GM12878 (cell line): ENCODE measurements around the gene XIAP. TPM values are rescaled to one million over a fixed set of nuclear protein-coding genes. Genes with fewer than 3 reads are reported as not detected.

Source experiments
- CBFB ChIP-seq: IDR thresholded peaks from 2 replicates; pipeline ENCODE4 v1.6.1; 2016; ENCODE audit warnings: antibody characterized with exemption, low read depth
- CHD2 ChIP-seq: IDR thresholded peaks from 2 replicates; pipeline ENCODE4 v1.6.1; 2011; ENCODE audit warnings: low read depth, low read length, improper control_type of control experiment, borderline replicate concordance
- JUND ChIP-seq: IDR thresholded peaks from 2 replicates; pipeline ENCODE4 v1.6.1; 2012; ENCODE audit warnings: low read depth, mild to moderate bottlenecking, low read length, improper control_type of control experiment, moderate library complexity
- KLF5 ChIP-seq: fragments of 450-650 bp; IDR thresholded peaks from 2 replicates; pipeline ENCODE4 v1.6.1; 2014; ENCODE audit warnings: mild to moderate bottlenecking; ENCODE audit not compliant: partially characterized antibody
- MTA3 ChIP-seq: IDR thresholded peaks from 2 replicates; pipeline ENCODE4 v1.6.1; 2012; ENCODE audit warnings: low read length, inconsistent platforms, borderline replicate concordance
- MYC ChIP-seq: IDR thresholded peaks from 2 replicates; pipeline ENCODE4 v1.6.1; 2011; ENCODE audit warnings: mild to moderate bottlenecking, low read length, moderate library complexity, inconsistent platforms; ENCODE audit not compliant: insufficient read depth, insufficient replicate concordance, insufficient read length, severe bottlenecking
- NR2F1 ChIP-seq: fragments of 450-650 bp; conservative IDR thresholded peaks from 2 replicates; pipeline ENCODE4 v1.6.1; 2017; ENCODE audit warnings: mild to moderate bottlenecking
- SMAD1 ChIP-seq: fragments of 450-650 bp; IDR thresholded peaks from 2 replicates; pipeline ENCODE4 v1.6.1; 2018; ENCODE audit warnings: mild to moderate bottlenecking, low read depth; ENCODE audit not compliant: partially characterized antibody
- SPI1 ChIP-seq: IDR thresholded peaks from 2 replicates; pipeline ENCODE4 v1.6.1; 2011; ENCODE audit warnings: low read depth, mild to moderate bottlenecking, low read length, moderate library complexity, borderline replicate concordance; ENCODE audit not compliant: insufficient read depth
- SREBF1 ChIP-seq: IDR thresholded peaks from 2 replicates; pipeline ENCODE4 v1.6.1; 2012; ENCODE audit warnings: mild to moderate bottlenecking, low read length
- TBL1XR1 ChIP-seq: IDR thresholded peaks from 2 replicates; pipeline ENCODE4 v1.6.1; 2012; ENCODE audit warnings: low read depth, low read length, improper control_type of control experiment
- ZNF24 ChIP-seq: fragments of 450-650 bp; IDR thresholded peaks from 2 replicates; pipeline ENCODE4 v1.6.1; 2017; ENCODE audit warnings: antibody characterized with exemption, mild to moderate bottlenecking
- ZSCAN29 ChIP-seq: fragments of 450-650 bp; IDR thresholded peaks from 2 replicates; pipeline ENCODE4 v1.6.1; 2017; ENCODE audit warnings: mild to moderate bottlenecking, moderate library complexity
- polyA plus RNA-seq, 11 experiments: library from polyadenylated mRNA; depleted of rRNA in 4 of 11; unstranded in 6 of 11; stranded (reverse) in 5 of 11; fragments of >200 nt; fragmentation: Nextera tagmentation in 4 of 11; fragmentation: Illumina TruSeq in 1 of 11; extraction: Ambion mirVana in 4 of 11; extraction: Trizol in 1 of 11; gene quantifications; 1 replicate in 1 of 11; 2 replicates in 10 of 11; pipeline versions ENCODE4 v1.2.1 to v1.2.3, GENCODE V29; 2011 to 2016; ENCODE audit warnings: inconsistent platforms in 2 of 11, missing spikeins in 2 of 11, low read depth in 1 of 11
- total RNA-seq, 4 experiments: library from RNA; depleted of rRNA in 3 of 4; stranded (reverse); fragments of >200 nt in 3 of 4; fragmentation: Illumina TruSeq in 1 of 4; extraction: Trizol in 1 of 4; gene quantifications; 2 replicates each; pipeline versions ENCODE4 v1.2.1 to v1.2.3, GENCODE V29; 2013 to 2021
- TF ChIP-seq, protein P1 (sequence below): fragments of 450-650 bp; IDR thresholded peaks from 2 replicates; pipeline ENCODE4 v1.6.1; 2017; ENCODE audit warnings: mild to moderate bottlenecking, moderate library complexity
- TF ChIP-seq, protein P2 (sequence below): fragments of 450-650 bp; IDR thresholded peaks from 2 replicates; pipeline ENCODE4 v1.6.1; 2017; ENCODE audit warnings: borderline replicate concordance
- TF ChIP-seq, protein P3 (sequence below): fragments of 450-650 bp; IDR thresholded peaks from 2 replicates; pipeline ENCODE4 v1.6.1; 2018; ENCODE audit warnings: borderline replicate concordance, mild to moderate bottlenecking; ENCODE audit not compliant: partially characterized antibody
- TF ChIP-seq, protein P4 (sequence below): fragments of 450-650 bp; IDR thresholded peaks from 2 replicates; pipeline ENCODE4 v1.6.1; 2017; ENCODE audit warnings: mild to moderate bottlenecking
- TF ChIP-seq, protein P5 (sequence below): IDR thresholded peaks from 2 replicates; pipeline ENCODE4 v1.6.1; 2011; ENCODE audit warnings: low read depth, mild to moderate bottlenecking, low read length, moderate library complexity, borderline replicate concordance; ENCODE audit errors: extremely low read depth

Gene XIAP
- total and polyA plus RNA-seq, 10 of the 15 experiments (the other 5 are each of a cell fraction or from before 2014, with no cell fraction given), result 3.3 to 21.1 (median 14.5) TPM

DNA sequence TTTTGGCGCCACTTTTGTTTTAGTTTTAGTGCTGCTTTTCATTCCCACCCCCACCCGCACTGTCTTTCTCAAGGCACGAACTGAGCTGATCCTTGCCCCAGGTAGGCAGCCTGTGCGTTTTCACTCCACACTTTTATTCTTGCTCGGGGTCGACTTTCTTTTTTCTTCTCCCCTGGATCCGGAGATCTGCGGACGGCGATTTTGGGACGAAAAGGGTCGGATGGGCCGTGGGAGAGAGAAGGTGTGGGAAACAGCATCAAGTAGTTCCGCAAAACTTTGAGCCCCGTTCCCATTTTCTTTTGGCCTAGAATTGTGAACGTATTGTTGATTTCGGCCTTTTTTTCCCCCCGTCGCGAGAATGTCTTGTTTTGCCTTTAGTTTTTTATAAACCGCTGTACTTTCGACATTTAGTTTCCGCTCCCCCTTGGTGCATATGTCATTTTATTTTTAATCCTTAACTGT is 102.2 kb downstream of the XIAP start (continued):
- TF ChIP-seq, protein P1, sequence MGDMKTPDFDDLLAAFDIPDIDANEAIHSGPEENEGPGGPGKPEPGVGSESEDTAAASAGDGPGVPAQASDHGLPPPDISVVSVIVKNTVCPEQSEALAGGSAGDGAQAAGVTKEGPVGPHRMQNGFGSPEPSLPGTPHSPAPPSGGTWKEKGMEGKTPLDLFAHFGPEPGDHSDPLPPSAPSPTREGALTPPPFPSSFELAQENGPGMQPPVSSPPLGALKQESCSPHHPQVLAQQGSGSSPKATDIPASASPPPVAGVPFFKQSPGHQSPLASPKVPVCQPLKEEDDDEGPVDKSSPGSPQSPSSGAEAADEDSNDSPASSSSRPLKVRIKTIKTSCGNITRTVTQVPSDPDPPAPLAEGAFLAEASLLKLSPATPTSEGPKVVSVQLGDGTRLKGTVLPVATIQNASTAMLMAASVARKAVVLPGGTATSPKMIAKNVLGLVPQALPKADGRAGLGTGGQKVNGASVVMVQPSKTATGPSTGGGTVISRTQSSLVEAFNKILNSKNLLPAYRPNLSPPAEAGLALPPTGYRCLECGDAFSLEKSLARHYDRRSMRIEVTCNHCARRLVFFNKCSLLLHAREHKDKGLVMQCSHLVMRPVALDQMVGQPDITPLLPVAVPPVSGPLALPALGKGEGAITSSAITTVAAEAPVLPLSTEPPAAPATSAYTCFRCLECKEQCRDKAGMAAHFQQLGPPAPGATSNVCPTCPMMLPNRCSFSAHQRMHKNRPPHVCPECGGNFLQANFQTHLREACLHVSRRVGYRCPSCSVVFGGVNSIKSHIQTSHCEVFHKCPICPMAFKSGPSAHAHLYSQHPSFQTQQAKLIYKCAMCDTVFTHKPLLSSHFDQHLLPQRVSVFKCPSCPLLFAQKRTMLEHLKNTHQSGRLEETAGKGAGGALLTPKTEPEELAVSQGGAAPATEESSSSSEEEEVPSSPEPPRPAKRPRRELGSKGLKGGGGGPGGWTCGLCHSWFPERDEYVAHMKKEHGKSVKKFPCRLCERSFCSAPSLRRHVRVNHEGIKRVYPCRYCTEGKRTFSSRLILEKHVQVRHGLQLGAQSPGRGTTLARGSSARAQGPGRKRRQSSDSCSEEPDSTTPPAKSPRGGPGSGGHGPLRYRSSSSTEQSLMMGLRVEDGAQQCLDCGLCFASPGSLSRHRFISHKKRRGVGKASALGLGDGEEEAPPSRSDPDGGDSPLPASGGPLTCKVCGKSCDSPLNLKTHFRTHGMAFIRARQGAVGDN, result no peak
- TF ChIP-seq, protein P2, sequence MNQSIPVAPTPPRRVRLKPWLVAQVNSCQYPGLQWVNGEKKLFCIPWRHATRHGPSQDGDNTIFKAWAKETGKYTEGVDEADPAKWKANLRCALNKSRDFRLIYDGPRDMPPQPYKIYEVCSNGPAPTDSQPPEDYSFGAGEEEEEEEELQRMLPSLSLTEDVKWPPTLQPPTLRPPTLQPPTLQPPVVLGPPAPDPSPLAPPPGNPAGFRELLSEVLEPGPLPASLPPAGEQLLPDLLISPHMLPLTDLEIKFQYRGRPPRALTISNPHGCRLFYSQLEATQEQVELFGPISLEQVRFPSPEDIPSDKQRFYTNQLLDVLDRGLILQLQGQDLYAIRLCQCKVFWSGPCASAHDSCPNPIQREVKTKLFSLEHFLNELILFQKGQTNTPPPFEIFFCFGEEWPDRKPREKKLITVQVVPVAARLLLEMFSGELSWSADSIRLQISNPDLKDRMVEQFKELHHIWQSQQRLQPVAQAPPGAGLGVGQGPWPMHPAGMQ, result no peak
- TF ChIP-seq, protein P3, sequence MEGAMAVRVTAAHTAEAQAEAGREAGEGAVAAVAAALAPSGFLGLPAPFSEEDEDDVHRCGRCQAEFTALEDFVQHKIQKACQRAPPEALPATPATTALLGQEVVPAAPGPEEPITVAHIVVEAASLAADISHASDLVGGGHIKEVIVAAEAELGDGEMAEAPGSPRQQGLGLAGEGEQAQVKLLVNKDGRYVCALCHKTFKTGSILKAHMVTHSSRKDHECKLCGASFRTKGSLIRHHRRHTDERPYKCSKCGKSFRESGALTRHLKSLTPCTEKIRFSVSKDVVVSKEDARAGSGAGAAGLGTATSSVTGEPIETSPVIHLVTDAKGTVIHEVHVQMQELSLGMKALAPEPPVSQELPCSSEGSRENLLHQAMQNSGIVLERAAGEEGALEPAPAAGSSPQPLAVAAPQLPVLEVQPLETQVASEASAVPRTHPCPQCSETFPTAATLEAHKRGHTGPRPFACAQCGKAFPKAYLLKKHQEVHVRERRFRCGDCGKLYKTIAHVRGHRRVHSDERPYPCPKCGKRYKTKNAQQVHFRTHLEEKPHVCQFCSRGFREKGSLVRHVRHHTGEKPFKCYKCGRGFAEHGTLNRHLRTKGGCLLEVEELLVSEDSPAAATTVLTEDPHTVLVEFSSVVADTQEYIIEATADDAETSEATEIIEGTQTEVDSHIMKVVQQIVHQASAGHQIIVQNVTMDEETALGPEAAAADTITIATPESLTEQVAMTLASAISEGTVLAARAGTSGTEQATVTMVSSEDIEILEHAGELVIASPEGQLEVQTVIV, result no peak
- TF ChIP-seq NR2F1 (no peak), CHD2 (no peak), TBL1XR1 (no peak), CBFB (no peak), MTA3 (no peak), JUND (no peak), ZSCAN29 (no peak), SREBF1 (no peak), KLF5 (no peak), SPI1 (0 out of 2 replicates have a peak, but pooled peaks have one; percentile 4), MYC (no peak), SMAD1 (no peak), ZNF24 (no peak)
- TF ChIP-seq, protein P4, sequence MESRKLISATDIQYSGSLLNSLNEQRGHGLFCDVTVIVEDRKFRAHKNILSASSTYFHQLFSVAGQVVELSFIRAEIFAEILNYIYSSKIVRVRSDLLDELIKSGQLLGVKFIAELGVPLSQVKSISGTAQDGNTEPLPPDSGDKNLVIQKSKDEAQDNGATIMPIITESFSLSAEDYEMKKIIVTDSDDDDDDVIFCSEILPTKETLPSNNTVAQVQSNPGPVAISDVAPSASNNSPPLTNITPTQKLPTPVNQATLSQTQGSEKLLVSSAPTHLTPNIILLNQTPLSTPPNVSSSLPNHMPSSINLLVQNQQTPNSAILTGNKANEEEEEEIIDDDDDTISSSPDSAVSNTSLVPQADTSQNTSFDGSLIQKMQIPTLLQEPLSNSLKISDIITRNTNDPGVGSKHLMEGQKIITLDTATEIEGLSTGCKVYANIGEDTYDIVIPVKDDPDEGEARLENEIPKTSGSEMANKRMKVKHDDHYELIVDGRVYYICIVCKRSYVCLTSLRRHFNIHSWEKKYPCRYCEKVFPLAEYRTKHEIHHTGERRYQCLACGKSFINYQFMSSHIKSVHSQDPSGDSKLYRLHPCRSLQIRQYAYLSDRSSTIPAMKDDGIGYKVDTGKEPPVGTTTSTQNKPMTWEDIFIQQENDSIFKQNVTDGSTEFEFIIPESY, result no peak
- TF ChIP-seq, protein P5, sequence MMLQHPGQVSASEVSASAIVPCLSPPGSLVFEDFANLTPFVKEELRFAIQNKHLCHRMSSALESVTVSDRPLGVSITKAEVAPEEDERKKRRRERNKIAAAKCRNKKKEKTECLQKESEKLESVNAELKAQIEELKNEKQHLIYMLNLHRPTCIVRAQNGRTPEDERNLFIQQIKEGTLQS, result no peak
